ENCODE measurements around the gene PEAK1. TPM values are rescaled to one million over a fixed set of nuclear protein-coding genes. Genes with fewer than 3 reads are reported as not detected.

PEAK1 gene
- total RNA-seq, 1 experiment from 2014 or later: 18.4 TPM

DNA sequence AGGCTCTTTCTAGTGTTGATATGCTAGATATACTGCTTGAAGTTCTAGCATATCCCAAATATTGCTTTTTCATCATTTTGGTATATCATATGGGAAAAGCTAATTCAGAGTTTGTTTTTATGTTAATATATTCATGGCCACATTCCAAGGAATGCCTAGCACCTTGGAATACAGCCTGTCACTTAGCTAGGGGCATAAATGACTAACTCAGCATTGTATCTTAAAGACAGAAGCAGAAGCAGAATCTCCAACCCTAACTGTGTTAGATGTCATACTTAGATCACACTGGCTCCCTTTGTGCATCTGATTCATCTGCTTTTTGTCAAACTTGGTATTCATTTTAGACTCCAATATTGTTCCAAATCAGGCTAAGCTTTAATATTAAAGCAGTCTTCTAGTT, 218.2 kb downstream of the PEAK1 start:
- H3K27ac Mint-ChIP-seq (ENCODE audit: unreplicated experiment): no peak overlapping the region
- H3K27me3 Mint-ChIP-seq (ENCODE audit: insufficient read depth, unreplicated experiment): no peaks in the 10 kb centered on the region
- H3K27me3 ChIP-seq (replicated peaks; ENCODE audit: control insufficient read depth, insufficient read depth, low read length): no peaks in the 10 kb centered on the region
- ChIA-PET CTCF (no interaction called here), POLR2A (no interaction called here)
- intact Hi-C loops (cut with micrococcal nuclease; ENCODE audit: unreplicated experiment): no loop called here
- no peak overlapping the region for H3K4me3 ChIP-seq (ENCODE audit: low read depth, low read length)
- H3K4me1 ChIP-seq: no peaks in the 10 kb centered on the region
- no peaks in the 10 kb centered on the region for H3K4me1 Mint-ChIP-seq (ENCODE audit: low read depth, unreplicated experiment)
- BruUV-seq (replicated peaks): no TSS peak
- no peaks in the 10 kb centered on the region; the same call in 1 of the 2 replicates for H3K36me3 ChIP-seq (ENCODE audit: control insufficient read depth, insufficient read depth, low read length)
- no peak overlapping the region for H3K4me3 Mint-ChIP-seq (ENCODE audit: unreplicated experiment)
- H3K36me3 Mint-ChIP-seq (ENCODE audit: insufficient read depth, unreplicated experiment): peaks cover 8% of the 10 kb centered on the region
- TF ChIP-seq, protein P1, sequence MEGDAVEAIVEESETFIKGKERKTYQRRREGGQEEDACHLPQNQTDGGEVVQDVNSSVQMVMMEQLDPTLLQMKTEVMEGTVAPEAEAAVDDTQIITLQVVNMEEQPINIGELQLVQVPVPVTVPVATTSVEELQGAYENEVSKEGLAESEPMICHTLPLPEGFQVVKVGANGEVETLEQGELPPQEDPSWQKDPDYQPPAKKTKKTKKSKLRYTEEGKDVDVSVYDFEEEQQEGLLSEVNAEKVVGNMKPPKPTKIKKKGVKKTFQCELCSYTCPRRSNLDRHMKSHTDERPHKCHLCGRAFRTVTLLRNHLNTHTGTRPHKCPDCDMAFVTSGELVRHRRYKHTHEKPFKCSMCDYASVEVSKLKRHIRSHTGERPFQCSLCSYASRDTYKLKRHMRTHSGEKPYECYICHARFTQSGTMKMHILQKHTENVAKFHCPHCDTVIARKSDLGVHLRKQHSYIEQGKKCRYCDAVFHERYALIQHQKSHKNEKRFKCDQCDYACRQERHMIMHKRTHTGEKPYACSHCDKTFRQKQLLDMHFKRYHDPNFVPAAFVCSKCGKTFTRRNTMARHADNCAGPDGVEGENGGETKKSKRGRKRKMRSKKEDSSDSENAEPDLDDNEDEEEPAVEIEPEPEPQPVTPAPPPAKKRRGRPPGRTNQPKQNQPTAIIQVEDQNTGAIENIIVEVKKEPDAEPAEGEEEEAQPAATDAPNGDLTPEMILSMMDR (IDR thresholded peaks at IDR 0.05; ENCODE audit: insufficient read depth in 1 of 2, low read depth in 1 of 2, low read length in 1 of 2, severe bottlenecking in 1 of 2, unreplicated experiment in 1 of 2): no peak
- no peak for DNase-seq
- H3K9me3 ChIP-seq: no peaks in the 10 kb centered on the region
- H3K9me3 Mint-ChIP-seq (ENCODE audit: unreplicated experiment): peaks cover 19% of the 10 kb centered on the region

DNA sequence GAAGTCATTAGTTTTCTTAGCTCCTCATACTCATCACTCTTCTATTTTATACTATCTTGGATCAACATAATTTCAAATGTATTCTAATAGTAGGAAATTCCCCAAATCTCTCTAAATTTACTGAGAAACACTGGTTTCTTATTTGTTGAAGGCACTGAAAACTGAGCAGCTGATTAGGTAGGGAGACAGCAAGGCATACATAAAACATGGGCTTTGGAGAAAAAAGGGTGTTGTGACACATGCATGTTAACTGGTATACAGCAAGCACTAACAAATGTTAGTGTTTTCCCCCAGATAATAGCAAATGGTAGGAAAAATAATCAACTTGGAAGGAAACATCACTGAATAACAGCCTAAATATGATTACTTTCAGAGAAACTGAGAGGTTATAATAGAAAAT, 223.5 kb downstream of the PEAK1 start:
- Histone ChIP-seq H3K4me3 (ENCODE audit: low read depth, low read length) (no peak overlapping the region), H3K4me1 (no peaks in the 10 kb centered on the region), H3K27me3 (replicated peaks; ENCODE audit: control insufficient read depth, insufficient read depth, low read length) (no peaks in the 10 kb centered on the region), H3K36me3 (ENCODE audit: control insufficient read depth, insufficient read depth, low read length) (no peaks in the 10 kb centered on the region; the same call in 1 of the 2 replicates), H3K9me3 (no peaks in the 10 kb centered on the region)
- H3K27ac Mint-ChIP-seq (ENCODE audit: unreplicated experiment): no peak overlapping the region
- TF ChIP-seq, protein P1 (IDR thresholded peaks at IDR 0.05; ENCODE audit: insufficient read depth in 1 of 2, low read depth in 1 of 2, low read length in 1 of 2, severe bottlenecking in 1 of 2, unreplicated experiment in 1 of 2): no peak
- peaks cover 19% of the 10 kb centered on the region for H3K9me3 Mint-ChIP-seq (ENCODE audit: unreplicated experiment)
- BruUV-seq (replicated peaks): no TSS peak
- no peaks in the 10 kb centered on the region for H3K4me1 Mint-ChIP-seq (ENCODE audit: low read depth, unreplicated experiment)
- POLR2A ChIA-PET: no interaction called here
- H3K36me3 Mint-ChIP-seq (ENCODE audit: insufficient read depth, unreplicated experiment): peaks cover 8% of the 10 kb centered on the region
- H3K4me3 Mint-ChIP-seq (ENCODE audit: unreplicated experiment): no peak overlapping the region
- intact Hi-C loops (cut with micrococcal nuclease; ENCODE audit: unreplicated experiment): no loop called here
- no peaks in the 10 kb centered on the region for H3K27me3 Mint-ChIP-seq (ENCODE audit: insufficient read depth, unreplicated experiment)
- no peak for DNase-seq
- CTCF ChIA-PET: no interaction called here

DNA sequence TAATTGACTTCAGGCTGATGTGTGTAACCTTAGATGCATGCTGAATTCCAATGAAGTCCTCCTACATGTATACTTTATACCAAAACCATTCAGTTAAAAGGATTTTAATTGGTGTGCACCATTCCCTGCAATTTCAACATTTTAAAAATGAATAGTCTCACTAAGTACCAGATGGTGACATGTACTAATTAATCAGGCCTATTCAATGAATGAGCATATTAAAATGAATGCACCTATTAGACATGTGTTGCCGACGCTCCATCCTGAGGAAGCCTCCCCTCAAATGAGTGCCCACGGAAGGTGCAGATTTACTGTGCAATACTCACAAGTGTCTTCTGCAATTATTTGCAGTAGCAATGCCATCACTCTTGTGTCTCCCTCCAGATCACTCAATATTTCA, 224.3 kb downstream of the PEAK1 start:
- H3K36me3 ChIP-seq (ENCODE audit: control insufficient read depth, insufficient read depth, low read length): no peaks in the 10 kb centered on the region; the same call in 1 of the 2 replicates
- DNase-seq: no peak
- no peak overlapping the region for H3K27ac Mint-ChIP-seq (ENCODE audit: unreplicated experiment)
- ChIA-PET CTCF (no interaction called here), POLR2A (no interaction called here)
- no peak overlapping the region for H3K4me3 ChIP-seq (ENCODE audit: low read depth, low read length)
- H3K4me1 ChIP-seq: no peaks in the 10 kb centered on the region
- TF ChIP-seq, protein P1 (IDR thresholded peaks at IDR 0.05; ENCODE audit: insufficient read depth in 1 of 2, low read depth in 1 of 2, low read length in 1 of 2, severe bottlenecking in 1 of 2, unreplicated experiment in 1 of 2): no peak
- H3K9me3 ChIP-seq: no peaks in the 10 kb centered on the region
- peaks cover 8% of the 10 kb centered on the region for H3K36me3 Mint-ChIP-seq (ENCODE audit: insufficient read depth, unreplicated experiment)
- H3K9me3 Mint-ChIP-seq (ENCODE audit: unreplicated experiment): peaks cover 19% of the 10 kb centered on the region
- BruUV-seq (replicated peaks): no TSS peak
- intact Hi-C loops (cut with micrococcal nuclease; ENCODE audit: unreplicated experiment): no loop called here
- no peaks in the 10 kb centered on the region for H3K4me1 Mint-ChIP-seq (ENCODE audit: low read depth, unreplicated experiment)
- no peaks in the 10 kb centered on the region for H3K27me3 ChIP-seq (replicated peaks; ENCODE audit: control insufficient read depth, insufficient read depth, low read length)
- H3K4me3 Mint-ChIP-seq (ENCODE audit: unreplicated experiment): no peak overlapping the region
- H3K27me3 Mint-ChIP-seq (ENCODE audit: insufficient read depth, unreplicated experiment): no peaks in the 10 kb centered on the region
